K562 (cell line): ENCODE data around the gene TREM2. TPM values are rescaled to one million over a fixed set of nuclear protein-coding genes. Genes with fewer than 3 reads are reported as not detected.

ENCODE experiments used
- ATAC-seq: fragments of 200-7000 bp; cut with Tn5 transposase; 3 replicates; pipeline ENCODE4 v1.9.1; 2020; ENCODE audit warnings: moderate library complexity
- BruUV-seq: library from RNA; stranded (reverse); fragments of 400-500 nt; replicated peaks from 2 replicates; lab custom pipeline; 2021; lab: Mats Ljungman, UMichigan
- CTCF ChIA-PET: fragments of 300-600 bp; formaldehyde crosslinking; extraction: SDS; loops from one replicate; lab custom pipeline; 2021; ENCODE audit warnings: low intra/inter-chr PET ratio; lab: Yijun Ruan, JAX
- POLR2A ChIA-PET: fragments of 300-600, 350-650 bp; sonication (Branson Sonifier 250); formaldehyde crosslinking; extraction: SDS; loops from one replicate; lab custom pipeline; 2021; ENCODE audit warnings: antibody characterized with exemption, inconsistent platforms; lab: Yijun Ruan, JAX
- DNase-seq, 4 experiments: peaks; one replicate each; pipeline versions ENCODE4 v3.0.0 to v3.0.0-alpha.2; 2011 to 2018; ENCODE audit warnings: low spot score in 3 of 4, mixed read lengths in 3 of 4; ENCODE audit errors: extremely low read depth in 1 of 4
- FAIRE-seq: peaks from 2 replicates; lab custom pipeline; 2011; peaks lifted over from hg19 to GRCh38; lab: Jason Lieb, UNC
- H2AFZ ChIP-seq: 2 replicates; pipeline ENCODE4 v1.6.0; 2011; ENCODE audit warnings: low read depth, low read length, control low read depth, inconsistent platforms
- H3K27ac ChIP-seq: fragments of 200-600 bp; 3 replicates; pipeline ENCODE4 v1.8.0; 2011; ENCODE audit warnings: low read depth, mild to moderate bottlenecking, control low read depth, inconsistent platforms, low read length, moderate library complexity, mixed read lengths; ENCODE audit errors: extremely low read depth
- H3K27me3 ChIP-seq, 2 experiments: fragments of 300-600 bp in 1 of 2; 2 replicates in 1 of 2; 3 replicates in 1 of 2; pipeline versions ENCODE4 v1.6.0 to v1.8.0; 2011; ENCODE audit warnings: inconsistent platforms in 2 of 2, low read length in 2 of 2, mild to moderate bottlenecking in 1 of 2, mixed read lengths in 1 of 2, moderate library complexity in 1 of 2; ENCODE audit not compliant: control insufficient read depth in 2 of 2, insufficient read depth in 2 of 2
- H3K36me3 ChIP-seq: fragments of 300-600 bp; 3 replicates; pipeline ENCODE4 v1.8.0; 2011; ENCODE audit warnings: mild to moderate bottlenecking, low read length, inconsistent platforms; ENCODE audit not compliant: control insufficient read depth, insufficient read depth
- H3K4me1 ChIP-seq, 2 experiments: fragments of 200-600 bp in 1 of 2; replicated peaks in 1 of 2; 2 replicates in 1 of 2; 3 replicates in 1 of 2; pipeline versions ENCODE4 v1.5.1 to v1.8.0; 2011; ENCODE audit warnings: inconsistent platforms in 2 of 2, low read length in 2 of 2, mild to moderate bottlenecking in 1 of 2, mixed read lengths in 1 of 2, moderate library complexity in 1 of 2; ENCODE audit not compliant: control insufficient read depth in 2 of 2, insufficient read depth in 2 of 2
- H3K4me2 ChIP-seq: 2 replicates; pipeline ENCODE4 v1.6.1; 2011; ENCODE audit warnings: low read length, control low read depth, inconsistent platforms, mixed read lengths; ENCODE audit not compliant: insufficient read depth
- H3K4me3 ChIP-seq: fragments of 200-600 bp; sonication (generic), shearing (Covaris generic); 2 replicates; pipeline ENCODE4 v1.5.1; 2016; ENCODE audit warnings: control low read depth, inconsistent platforms
- H3K79me2 ChIP-seq: fragments of 200-600 bp; 3 replicates; pipeline ENCODE4 v1.8.0; 2011; ENCODE audit warnings: low read length, inconsistent platforms; ENCODE audit not compliant: control insufficient read depth, insufficient read depth
- H3K9ac ChIP-seq, 2 experiments: 2 replicates each; pipeline versions ENCODE4 v1.6.0 to v1.6.1; 2011; ENCODE audit warnings: low read depth in 2 of 2, low read length in 2 of 2, control low read depth in 1 of 2, inconsistent platforms in 1 of 2, mild to moderate bottlenecking in 1 of 2, mixed read lengths in 1 of 2; ENCODE audit not compliant: insufficient read depth in 1 of 2
- H3K9me1 ChIP-seq: one replicate; pipeline ENCODE4 v1.6.0; 2011; ENCODE audit warnings: inconsistent platforms, mild to moderate bottlenecking, low read length, moderate library complexity; ENCODE audit not compliant: control insufficient read depth, insufficient read depth
- H3K9me3 ChIP-seq: replicated peaks from 2 replicates; pipeline ENCODE4 v1.5.1; 2011; ENCODE audit warnings: low read depth, low read length, inconsistent platforms; ENCODE audit not compliant: control insufficient read depth, insufficient read depth
- H4K20me1 ChIP-seq: replicated peaks from 2 replicates; pipeline ENCODE4 v1.6.1; 2011; ENCODE audit warnings: low read length, inconsistent platforms, mixed read lengths; ENCODE audit not compliant: control insufficient read depth, insufficient read depth
- ARID1B ChIP-seq: fragments of 450-650 bp; IDR thresholded peaks from 2 replicates; pipeline ENCODE4 v1.6.1; 2016; ENCODE audit warnings: antibody characterized with exemption, mild to moderate bottlenecking, inconsistent platforms
- CREBBP ChIP-seq: IDR thresholded peaks from one replicate; pipeline ENCODE4 v1.6.1; 2012; ENCODE audit warnings: low read depth, mild to moderate bottlenecking, control low read depth, inconsistent platforms, low read length
- ERF ChIP-seq: fragments of 450-650 bp; formaldehyde crosslinking; IDR thresholded peaks from 2 replicates; pipeline ENCODE4 v1.4.0; 2020; ENCODE audit warnings: mild to moderate bottlenecking, mixed read lengths
- FIP1L1 ChIP-seq: fragments of 200-400 bp; formaldehyde crosslinking; IDR thresholded peaks from 2 replicates; pipeline ENCODE4 v1.6.1; 2018; ENCODE audit warnings: mild to moderate bottlenecking, low read depth, low read length; ENCODE audit not compliant: poor library complexity, severe bottlenecking
- GATA2 ChIP-seq: sonication (generic); formaldehyde crosslinking; IDR thresholded peaks from 2 replicates; pipeline ENCODE4 v1.4.0; 2020; ENCODE audit warnings: mild to moderate bottlenecking, missing genetic modification reagents
- MTA1 ChIP-seq: fragments of 450-650 bp; IDR thresholded peaks from 2 replicates; pipeline ENCODE4 v1.6.1; 2017; ENCODE audit warnings: borderline replicate concordance
- NFXL1 ChIP-seq: fragments of 450-650 bp; formaldehyde crosslinking; IDR thresholded peaks from 2 replicates; pipeline ENCODE4 v1.4.0; 2021; ENCODE audit warnings: mild to moderate bottlenecking
- POLR2A ChIP-seq: fragments of 450-650 bp; conservative IDR thresholded peaks from 2 replicates; pipeline ENCODE4 v1.6.1; 2016
- ZNF668 ChIP-seq: fragments of 250-450 bp; sonication (Bioruptor Pico); IDR thresholded peaks from 2 replicates; pipeline ENCODE4 v1.8.0; 2022; ENCODE audit warnings: mild to moderate bottlenecking, inconsistent platforms
- ZNF696 ChIP-seq: fragments of 250-450 bp; sonication (Bioruptor Pico); conservative IDR thresholded peaks from 2 replicates; pipeline ENCODE4 v1.4.0; 2020; ENCODE audit warnings: mild to moderate bottlenecking, moderate library complexity
- ZSCAN29 ChIP-seq: fragments of 450-650 bp; IDR thresholded peaks from 2 replicates; pipeline ENCODE4 v1.6.1; 2017
- WGBS: fragments of 100-300 bp; shearing (Covaris generic); methylation state at CpG from one replicate; pipeline ENCODE4 v1.1.6; 2016; ENCODE audit warnings: low coverage, mixed read lengths; ENCODE audit not compliant: insufficient coverage; ENCODE audit errors: missing lambda C conversion rate; 5-methylcytosine and 5-hydroxymethylcytosine counted together
- in situ Hi-C: fragments of 300-500 bp; cut with MboI; formaldehyde crosslinking; loops from 4 replicates; pipeline ENCODE4 v1.15.0; 2018; ENCODE audit warnings: inconsistent platforms, mixed read lengths
- intact Hi-C: fragments of 100-400 bp; cut with micrococcal nuclease; formaldehyde crosslinking; loops from 2 replicates; pipeline ENCODE4 v1.14.2; 2022
- polyA plus RNA-seq, 8 experiments: library from polyadenylated mRNA; depleted of rRNA in 4 of 8; stranded (reverse) in 5 of 8; unstranded in 3 of 8; fragments of >200 nt; fragmentation: Nextera tagmentation in 2 of 8; fragmentation: Illumina TruSeq in 1 of 8; extraction: Ambion mirVana in 2 of 8; extraction: Trizol in 1 of 8; gene quantifications; 2 replicates each; pipeline versions ENCODE4 v1.2.1 to v1.2.3, GENCODE V29; 2011 to 2014; ENCODE audit warnings: inconsistent platforms in 1 of 8, missing spikeins in 1 of 8
- total RNA-seq, 7 experiments: library from RNA; depleted of rRNA in 6 of 7; stranded (reverse); fragments of >200 nt in 6 of 7; fragmentation: Illumina TruSeq in 2 of 7; extraction: Trizol in 2 of 7; gene quantifications; 2 replicates each; pipeline versions ENCODE4 v1.2.1 to v1.2.3, GENCODE V29; 2011 to 2021; ENCODE audit warnings: low replicate concordance in 1 of 7
- TF ChIP-seq, protein P1 (sequence below): fragments of 250-450 bp; sonication (Bioruptor Pico); IDR thresholded peaks from 2 replicates; pipeline ENCODE4 v1.4.0; 2020; ENCODE audit warnings: mild to moderate bottlenecking
- TF ChIP-seq, protein P2 (sequence below): sonication (generic); formaldehyde crosslinking; IDR thresholded peaks from 2 replicates; pipeline ENCODE4 v1.8.0; 2022; ENCODE audit warnings: mild to moderate bottlenecking, missing genetic modification reagents
- TF ChIP-seq, protein P3 (sequence below): fragments of 250-450 bp; sonication (Bioruptor Pico); IDR thresholded peaks from 2 replicates; pipeline ENCODE4 v1.5.0; 2022; ENCODE audit warnings: mild to moderate bottlenecking

The TREM2 gene
- total and polyA plus RNA-seq, 9 of the 15 experiments (the other 6 are each of a cell fraction or from before 2014, with no cell fraction given), result not detected

DNA sequence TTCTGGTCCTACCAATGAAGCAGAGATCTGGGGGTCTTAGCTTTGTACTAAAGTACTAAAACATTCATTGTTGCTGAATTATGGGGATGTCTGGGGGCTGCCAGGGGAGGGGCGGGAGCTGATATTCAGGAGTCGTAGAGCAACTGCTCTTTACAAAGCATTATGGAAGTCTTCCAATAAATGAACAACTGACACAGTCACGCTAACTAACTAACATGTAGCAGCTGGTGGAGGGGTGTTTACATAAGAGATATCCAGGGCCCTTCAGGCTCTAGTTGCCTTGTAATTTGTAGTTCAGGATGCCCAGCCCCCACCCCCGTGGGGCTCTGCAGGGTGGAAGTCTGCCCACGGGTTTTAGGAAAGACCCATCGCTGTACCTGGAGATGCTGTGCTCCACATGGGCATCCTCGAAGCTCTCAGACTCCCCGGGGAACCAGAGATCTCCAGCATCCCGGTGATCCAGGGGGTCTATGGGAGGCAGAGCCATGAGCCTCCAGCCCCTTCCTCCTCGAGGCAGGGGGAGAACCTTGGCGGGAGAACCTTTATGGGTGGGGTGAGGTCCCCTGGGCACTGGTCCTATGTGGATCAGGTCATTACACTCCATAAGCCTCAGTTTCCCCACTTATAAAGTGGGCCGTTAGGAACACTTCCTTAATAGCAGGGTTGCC, 3.4 kb downstream of the TREM2 start:
- DNase-seq, result no peak
- Histone ChIP-seq H3K9me1 (no peaks in the 10 kb centered on the region), H3K9me3 (no peaks in the 10 kb centered on the region), H3K36me3 (no peaks in the 10 kb centered on the region), H3K4me2 (no peak overlapping the region), H3K79me2 (no peaks in the 10 kb centered on the region), H3K4me3 (no peak overlapping the region), H3K4me1 (no peaks in the 10 kb centered on the region), H2AFZ (no peak overlapping the region), H3K27ac (no peak overlapping the region), H3K27me3 (peaks cover 18 to 60% of the 10 kb centered on the region in 2 experiments; a peak in 4 of 5 replicates), H3K9ac (no peak overlapping the region), H4K20me1 (peaks cover 7% of the 10 kb centered on the region; the same call in 1 of the 2 replicates)
- in situ Hi-C loops, result no loop called here
- WGBS, result 2% methylated on average over 12 of the region's 12 CpGs
- no peak for TF ChIP-seq ZSCAN29
- TF ChIP-seq ZNF696 (CRISPR knock-in tag), result no peak
- no peak for TF ChIP-seq NFXL1 (CRISPR knock-in tag)
- TF ChIP-seq, protein P1, sequence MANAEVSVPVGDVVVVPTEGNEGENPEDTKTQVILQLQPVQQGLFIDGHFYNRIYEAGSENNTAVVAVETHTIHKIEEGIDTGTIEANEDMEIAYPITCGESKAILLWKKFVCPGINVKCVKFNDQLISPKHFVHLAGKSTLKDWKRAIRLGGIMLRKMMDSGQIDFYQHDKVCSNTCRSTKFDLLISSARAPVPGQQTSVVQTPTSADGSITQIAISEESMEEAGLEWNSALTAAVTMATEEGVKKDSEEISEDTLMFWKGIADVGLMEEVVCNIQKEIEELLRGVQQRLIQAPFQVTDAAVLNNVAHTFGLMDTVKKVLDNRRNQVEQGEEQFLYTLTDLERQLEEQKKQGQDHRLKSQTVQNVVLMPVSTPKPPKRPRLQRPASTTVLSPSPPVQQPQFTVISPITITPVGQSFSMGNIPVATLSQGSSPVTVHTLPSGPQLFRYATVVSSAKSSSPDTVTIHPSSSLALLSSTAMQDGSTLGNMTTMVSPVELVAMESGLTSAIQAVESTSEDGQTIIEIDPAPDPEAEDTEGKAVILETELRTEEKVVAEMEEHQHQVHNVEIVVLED (CRISPR knock-in tag), result no peak
- TF ChIP-seq CREBBP, result no peak
- no peak for TF ChIP-seq POLR2A
- no peak for TF ChIP-seq GATA2 (CRISPR knock-in tag)
- no peak for TF ChIP-seq ARID1B
- no peak for TF ChIP-seq MTA1
- no peak for TF ChIP-seq FIP1L1
- TF ChIP-seq, protein P2, sequence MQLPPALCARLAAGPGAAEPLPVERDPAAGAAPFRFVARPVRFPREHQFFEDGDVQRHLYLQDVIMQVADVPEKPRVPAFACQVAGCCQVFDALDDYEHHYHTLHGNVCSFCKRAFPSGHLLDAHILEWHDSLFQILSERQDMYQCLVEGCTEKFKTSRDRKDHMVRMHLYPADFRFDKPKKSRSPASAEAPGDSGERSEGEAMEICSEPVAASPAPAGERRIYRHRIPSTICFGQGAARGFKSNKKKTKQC (CRISPR knock-in tag), result no peak
- no peak for TF ChIP-seq ZNF668 (CRISPR knock-in tag)
- TF ChIP-seq ERF (CRISPR knock-in tag), result no peak
- TF ChIP-seq, protein P3, sequence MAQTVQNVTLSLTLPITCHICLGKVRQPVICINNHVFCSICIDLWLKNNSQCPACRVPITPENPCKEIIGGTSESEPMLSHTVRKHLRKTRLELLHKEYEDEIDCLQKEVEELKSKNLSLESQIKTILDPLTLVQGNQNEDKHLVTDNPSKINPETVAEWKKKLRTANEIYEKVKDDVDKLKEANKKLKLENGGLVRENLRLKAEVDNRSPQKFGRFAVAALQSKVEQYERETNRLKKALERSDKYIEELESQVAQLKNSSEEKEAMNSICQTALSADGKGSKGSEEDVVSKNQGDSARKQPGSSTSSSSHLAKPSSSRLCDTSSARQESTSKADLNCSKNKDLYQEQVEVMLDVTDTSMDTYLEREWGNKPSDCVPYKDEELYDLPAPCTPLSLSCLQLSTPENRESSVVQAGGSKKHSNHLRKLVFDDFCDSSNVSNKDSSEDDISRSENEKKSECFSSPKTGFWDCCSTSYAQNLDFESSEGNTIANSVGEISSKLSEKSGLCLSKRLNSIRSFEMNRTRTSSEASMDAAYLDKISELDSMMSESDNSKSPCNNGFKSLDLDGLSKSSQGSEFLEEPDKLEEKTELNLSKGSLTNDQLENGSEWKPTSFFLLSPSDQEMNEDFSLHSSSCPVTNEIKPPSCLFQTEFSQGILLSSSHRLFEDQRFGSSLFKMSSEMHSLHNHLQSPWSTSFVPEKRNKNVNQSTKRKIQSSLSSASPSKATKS, result no peak
- BruUV-seq, result no TSS peak
- intact Hi-C loops, result no loop called here
- ATAC-seq, result no peak
- no peak for FAIRE-seq
- CTCF ChIA-PET, result no interaction called here
- POLR2A ChIA-PET, result interaction anchor here (0.7 kb wide), 3 partner anchors 9 to 89 kb away, joined by 3 to 4 read pairs (median 3); no protein-coding TSS in a partner anchor
